ENCODE data around the gene KATNAL2.

The KATNAL2 gene, protein sequence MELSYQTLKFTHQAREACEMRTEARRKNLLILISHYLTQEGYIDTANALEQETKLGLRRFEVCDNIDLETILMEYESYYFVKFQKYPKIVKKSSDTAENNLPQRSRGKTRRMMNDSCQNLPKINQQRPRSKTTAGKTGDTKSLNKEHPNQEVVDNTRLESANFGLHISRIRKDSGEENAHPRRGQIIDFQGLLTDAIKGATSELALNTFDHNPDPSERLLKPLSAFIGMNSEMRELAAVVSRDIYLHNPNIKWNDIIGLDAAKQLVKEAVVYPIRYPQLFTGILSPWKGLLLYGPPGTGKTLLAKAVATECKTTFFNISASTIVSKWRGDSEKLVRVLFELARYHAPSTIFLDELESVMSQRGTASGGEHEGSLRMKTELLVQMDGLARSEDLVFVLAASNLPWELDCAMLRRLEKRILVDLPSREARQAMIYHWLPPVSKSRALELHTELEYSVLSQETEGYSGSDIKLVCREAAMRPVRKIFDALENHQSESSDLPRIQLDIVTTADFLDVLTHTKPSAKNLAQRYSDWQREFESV

DNA sequence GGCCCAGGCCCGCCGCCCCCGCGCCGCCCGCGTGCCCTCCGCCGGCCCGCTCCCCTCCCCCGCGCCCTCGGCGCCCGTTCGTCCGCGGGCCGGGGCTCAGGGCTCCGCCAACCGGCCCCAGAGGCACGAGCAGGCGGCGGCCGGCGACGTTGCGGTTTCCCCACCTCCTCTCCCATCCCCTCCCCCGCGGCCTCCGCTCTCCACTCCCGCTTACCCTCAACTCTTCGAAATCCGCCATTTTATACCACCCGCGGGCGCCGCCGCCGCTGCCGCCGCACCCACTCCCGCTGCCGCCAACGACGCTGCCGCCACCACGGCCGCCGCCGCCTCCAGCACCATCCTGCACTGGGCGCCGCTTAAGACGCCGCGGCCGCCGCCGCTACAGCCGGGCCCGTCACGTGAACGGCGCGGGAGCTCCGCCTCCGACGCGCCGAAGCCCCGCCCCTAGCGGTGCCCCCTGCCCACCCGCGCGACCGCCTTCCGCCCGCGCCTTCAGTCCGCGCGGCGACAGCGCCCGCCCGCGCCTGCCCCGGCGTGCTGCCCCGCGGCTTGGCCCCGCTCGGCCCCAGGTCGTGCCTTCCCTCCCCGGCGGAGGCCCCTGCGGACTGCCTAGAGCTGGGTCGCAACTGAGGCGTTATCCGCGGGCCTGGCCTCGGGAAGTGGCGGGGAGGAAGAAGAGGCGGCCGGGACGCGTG, at the start of gene KATNAL2, which contains the start of gene PIAS2:
Gene KATNAL2 (plus strand): TSS at position 495 of the 695 bp plus-strand sequence. CDS start 29,271 bp downstream, outside the sequence.
Gene PIAS2 (minus strand): TSS at position 400 of the 695 bp plus-strand sequence. CDS start 162 bp downstream, at position 238.
- peak; percentile 74 to 75 for DNase-seq

DNA sequence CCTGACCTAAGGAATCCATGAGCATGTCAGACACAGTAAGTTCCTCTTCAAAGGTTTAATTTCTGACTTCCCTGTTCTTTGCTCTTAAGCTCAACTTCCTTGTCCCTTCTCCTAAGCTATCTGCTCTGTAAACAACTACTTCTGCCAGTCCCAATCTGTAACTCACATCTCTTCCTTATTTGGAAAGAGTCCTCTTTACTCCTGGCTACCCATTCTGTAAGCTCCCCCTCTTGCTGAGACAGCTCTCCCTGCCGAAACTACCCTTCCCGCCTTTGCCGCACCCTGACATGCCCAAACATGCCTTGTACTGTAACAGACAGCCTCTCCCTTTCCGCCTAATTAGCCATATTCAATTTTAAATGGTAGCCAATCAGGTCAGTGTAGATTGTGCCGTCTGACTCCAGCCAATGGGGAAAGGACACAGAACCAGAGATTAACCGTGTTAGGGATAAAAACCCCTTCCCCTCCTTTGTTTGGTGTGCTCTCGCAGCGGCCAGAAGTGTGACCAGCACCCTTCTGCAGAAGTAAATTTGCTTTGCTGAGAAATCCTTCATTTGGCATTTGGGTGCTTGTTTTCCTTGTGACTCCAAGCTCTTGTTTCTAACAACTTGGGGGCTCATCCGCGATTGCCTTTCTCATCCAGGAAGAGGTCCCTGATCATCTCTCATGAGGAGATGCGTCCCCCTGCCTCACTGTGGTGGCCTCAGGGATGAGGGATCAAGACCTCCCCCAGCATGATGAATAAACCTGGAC, 49.1 kb upstream of the KATNAL2 start:
- DNase-seq: no peak

DNA sequence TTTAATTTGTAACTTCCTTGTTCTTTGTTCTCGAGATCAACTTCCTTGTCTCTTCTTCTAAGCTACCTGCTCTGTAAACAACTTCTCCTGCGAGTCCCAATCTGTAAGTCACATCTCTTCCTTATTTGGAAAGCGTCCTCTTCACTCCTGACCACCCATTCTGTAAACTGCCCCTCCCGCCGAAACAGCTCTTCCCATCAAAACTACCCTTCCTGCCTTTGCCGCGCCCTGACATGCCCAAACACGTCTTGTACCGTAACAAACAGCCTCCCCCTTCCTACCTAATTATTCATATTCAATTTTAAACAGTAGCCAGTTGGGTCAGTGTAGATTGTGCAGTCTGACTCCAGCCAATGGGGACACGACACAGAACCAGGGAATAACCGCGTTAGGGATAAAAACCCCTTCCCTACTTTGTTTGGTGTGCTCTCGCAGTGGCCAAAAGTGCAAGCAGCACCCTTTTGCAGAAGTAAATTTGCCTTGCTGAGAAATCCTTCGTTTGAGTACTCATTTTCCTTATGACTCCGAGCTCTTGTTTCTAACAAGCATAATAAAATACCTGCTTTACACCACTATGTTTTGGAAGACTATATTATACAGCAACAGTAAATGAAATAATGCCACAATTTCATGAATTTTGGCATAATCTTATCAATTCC, 39.9 kb upstream of the KATNAL2 start:
- no peak for DNase-seq

DNA sequence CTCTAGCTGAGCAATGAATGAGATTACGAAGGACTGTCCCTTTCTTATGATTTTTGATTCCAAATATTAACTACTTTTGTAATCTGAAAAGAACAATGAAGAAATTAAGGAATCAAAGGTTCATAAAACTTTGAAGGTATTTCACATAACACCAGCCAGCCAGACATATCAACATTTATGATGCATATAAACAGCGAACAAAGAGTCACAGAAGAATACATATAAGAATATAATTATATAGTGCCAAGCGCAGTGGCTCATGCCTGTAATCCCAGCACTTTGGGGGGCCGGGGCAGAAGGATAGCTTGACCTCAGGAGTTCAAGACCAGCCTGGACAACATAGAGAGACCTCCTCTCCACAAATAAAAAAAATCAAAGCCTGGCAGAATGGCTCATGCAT, 34.2 kb upstream of the KATNAL2 start:
- DNase-seq: no peak

DNA sequence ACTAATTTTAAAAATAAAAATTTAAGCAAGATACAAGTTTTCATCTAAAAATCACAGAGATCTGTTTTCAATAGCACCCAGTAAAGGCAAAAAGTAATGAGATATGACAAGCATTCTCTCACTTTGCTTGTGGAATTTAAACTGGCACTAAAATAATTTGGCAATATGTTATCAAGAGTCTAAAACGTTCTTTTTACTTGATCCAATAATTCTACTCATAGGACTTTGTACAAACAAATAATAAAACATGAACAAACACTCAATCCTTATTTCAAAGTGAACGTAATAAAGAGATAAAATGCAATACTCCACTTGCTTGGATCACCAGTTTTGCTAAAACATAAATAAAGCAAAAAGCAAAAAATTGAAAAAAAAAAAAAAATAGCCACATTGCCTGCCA, 30.5 kb upstream of the KATNAL2 start:
- no peak for DNase-seq

DNA sequence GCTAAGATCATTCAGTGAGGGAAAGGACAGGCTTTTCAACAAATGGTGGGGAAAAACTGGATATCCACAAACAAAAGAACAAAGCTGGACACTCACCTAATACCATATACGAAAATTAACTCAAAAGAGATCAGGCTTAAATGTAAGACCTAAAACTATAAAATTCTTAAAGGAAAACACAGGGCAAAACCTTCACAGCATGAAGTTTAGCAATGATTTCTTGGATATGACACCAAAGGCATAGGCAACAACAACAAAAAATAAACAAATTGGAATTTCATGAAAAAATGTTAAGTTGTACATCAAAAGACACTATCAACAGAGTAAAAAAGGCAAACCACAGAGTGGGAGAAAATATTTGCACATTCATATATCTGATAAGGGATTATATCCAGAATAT, 28.4 kb upstream of the KATNAL2 start:
- no peak for DNase-seq

DNA sequence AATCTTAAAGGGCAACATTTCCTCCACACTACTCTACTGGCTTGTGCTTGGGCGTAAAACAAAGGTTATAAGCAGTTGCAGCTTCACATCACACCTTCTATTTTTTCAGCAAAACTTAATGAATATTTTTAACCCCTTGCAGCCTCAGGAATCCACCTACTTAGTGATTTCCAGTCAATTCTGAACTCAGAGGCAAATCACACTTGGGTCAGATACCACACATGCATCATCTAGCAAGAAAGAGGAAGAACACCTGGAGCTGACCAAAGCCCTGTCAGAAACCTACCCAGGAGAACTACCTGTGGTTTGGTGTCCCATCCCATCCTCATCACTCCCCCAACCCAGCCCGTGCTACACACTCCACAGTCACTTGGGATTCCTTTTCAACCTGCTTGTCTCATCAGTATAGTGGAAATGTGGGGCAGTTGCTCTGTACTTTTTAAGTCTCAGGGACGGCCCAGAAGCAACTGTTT, 25.6 kb upstream of the KATNAL2 start:
- no peak for DNase-seq

DNA sequence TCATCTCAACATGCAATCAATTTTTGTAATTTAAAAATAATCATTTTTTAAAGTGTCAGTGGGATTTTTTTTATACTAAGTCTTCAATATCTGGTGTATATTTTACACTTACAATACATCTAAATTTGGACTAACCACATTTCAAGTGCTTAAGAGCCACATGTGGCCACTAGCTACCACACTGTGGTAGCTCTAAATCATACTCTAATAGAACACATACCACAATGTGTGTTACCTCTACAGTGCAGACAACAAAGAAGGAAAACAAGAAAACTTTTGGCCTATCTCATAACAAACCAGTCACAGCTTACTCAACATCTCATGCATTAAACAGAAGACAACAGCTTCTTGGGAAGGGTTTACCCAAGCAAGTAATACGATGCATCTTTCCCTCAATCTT, 24.6 kb upstream of the KATNAL2 start:
- no peak for DNase-seq

DNA sequence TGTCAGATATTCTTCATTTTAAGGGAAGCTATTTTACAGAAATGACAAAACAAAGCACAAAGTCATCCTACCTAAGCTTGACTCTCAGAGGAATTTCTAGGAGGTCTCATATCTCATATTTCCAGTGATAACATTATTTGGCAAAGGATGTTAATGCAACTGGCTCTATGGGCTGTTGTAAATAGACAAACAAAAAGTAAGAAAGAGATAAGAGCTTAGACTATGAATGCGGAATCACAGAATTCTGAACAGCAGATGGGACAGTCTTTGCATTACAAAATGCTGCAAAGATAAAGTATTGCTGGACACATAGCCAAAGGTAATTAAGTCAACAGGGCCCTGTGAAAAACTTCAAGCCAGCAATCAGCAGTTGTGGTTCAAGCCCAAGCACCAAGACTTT, 24.0 kb upstream of the KATNAL2 start:
- DNase-seq: no peak

DNA sequence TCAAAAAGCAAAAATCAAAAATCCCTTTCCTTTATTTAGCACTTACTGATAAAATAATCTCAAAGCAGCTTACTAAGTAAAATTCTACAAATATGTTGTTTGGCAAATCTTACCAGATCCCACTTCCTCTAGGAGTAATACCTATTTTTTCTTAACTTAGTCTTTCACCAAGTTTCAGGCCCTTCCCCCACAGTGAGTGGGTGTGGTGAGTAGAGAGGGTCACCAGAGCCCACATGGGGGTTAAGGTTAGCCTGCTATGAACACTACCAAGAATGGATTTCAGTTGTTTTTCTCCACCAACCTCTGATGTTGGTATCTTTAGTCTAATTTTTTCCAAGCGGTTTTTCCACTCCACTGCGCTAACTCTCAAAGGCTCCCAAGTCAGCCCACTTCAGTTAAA, 23.3 kb upstream of the KATNAL2 start:
- no peak for DNase-seq

DNA sequence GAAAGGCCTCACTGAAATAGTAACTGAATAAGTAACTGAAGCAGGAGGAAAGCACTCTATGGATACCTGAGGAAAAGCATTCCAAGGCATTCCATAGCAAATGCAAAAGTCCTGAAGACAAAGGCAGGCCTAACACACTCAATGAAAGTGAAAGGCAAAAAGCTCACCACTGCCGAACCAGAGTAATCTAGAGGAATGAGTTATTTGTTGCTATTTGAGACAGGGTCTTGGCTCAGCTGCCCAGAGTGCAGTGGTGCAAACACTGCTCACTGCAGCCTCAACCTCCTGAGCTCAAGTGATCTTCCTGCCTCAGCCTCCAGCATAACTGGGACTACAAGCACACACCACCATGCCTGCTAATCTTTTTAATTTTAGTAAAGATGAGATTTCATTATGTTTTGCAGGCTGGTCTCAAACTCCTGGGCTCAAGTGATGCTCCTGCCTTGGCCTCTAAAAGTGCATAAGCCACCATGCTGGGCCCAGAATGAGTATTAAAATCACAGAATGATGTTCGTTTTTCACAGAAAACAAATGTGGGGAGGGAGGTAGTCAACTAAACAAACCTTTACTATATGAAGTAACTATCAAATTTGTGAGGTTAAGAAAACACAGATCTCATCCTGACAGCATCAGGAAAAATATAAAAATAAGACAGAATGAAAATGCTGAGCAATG, 18.0 kb upstream of the KATNAL2 start:
- DNase-seq: no peak

DNA sequence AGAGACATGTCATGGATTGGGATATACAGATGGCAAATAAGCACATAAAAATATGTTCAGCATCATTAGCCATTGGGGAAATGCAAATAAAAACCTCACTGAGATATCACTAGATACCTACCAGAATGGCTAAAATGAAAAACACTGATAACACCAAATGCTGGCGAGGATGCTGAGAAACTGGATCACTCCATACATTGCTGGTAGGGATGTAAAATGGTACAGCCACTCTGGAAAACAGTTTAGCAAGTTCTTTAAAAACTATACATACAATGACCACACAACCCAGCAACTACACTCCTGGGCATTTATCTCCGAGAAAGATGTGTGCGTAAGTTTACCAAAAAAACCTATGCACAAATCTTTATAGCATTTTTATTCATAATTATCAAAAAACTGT, 14.0 kb upstream of the KATNAL2 start:
- no peak for DNase-seq

DNA sequence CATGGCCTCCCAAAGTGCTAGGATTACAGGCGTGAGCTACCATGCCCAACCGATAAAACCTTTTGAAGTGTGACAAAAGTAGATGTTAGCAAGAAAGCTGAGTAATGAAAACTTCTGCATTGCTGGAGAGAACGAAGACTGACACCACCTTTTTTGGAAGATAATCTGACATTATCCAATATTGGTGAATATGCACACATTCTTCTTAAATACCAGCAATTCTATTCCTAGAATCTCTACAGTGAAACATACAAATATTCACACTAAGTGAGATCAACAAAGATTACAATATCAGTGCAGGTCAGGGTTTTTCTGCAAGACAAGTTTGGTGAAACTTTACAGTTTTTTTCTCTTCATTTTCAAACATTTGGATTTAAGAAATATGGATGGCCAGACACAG, 7.9 kb upstream of the KATNAL2 start:
- no peak for DNase-seq

DNA sequence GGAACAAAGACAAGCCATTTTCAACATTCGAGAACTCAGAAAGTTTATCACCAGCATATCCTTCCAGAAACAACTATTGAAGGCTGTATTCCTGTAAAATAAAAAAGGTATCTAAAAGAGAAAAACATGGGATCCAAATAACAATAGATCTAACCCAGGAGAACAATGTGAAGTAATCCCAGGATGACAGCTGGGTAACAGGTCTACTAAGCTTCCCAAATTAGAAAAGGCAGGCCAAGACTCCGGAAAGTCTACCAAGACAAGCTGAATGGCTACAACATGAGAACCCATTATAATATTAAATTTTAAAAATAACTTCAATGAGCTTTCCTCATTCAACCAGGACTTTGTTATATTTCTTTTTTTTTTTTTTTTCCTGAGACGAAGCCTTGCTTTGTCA, 6.5 kb upstream of the KATNAL2 start:
- DNase-seq: no peak

DNA sequence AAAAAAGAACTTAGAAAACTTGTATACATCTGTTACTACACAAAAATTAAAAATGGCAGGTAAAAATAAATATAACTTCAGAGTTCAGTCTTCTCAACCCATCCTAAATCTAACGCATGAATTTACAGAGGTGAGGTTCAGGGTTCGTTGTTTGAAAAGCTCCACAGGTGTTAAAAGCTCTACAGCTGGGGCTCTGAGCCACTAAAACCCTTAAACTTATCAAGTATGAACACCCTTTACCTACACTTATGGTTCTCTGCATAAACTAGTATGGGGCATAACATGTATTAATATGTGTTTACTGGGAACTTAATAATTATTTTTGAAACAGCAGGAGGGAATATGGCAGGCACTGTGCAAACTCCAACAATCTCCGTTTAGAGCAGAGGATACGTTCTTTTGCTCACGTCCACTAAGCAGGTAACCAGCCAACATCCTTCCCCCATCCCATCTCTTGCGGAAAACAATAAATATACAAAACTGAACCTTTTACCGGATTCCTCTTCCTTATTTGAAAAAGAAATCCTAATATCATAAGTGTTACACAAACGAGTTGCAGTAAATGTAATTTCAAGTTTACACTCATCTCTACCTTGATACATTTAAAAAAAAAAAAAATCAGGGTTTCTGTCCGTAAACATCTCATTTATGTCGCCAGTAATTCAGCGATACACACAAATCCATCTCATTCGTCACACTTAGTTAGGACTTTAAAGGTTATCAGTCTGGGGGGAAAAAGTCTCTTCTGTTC, 1.4 kb upstream of the KATNAL2 start:
- no peak for DNase-seq

DNA sequence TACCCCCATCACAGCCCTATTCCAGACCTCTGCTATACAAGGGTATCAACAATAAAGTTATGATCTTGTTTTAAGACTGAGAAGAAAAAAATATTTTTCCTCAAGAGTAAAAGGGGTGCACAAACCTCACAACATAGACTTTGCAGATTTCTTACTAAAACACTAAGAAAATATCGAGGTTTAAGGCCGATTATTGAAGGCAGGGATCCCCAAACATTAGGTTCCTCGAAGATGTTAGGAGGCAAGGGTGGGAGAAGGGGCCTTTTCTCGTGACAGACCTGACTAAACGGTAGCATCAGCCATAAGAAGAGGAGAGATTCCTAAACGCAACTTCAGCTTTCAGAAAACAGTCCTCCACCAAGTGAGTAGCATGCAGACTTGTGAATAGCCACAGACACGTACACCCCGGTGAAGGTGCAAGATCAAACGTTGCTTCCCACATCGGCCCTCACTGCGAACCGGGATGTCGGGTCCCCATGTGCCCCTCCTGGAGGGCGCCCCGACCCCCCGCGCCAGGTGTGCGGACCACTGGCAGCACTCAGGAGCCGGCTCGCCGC, 773 bp upstream of the KATNAL2 start:
- DNase-seq: peak; percentile 18 to 54

DNA sequence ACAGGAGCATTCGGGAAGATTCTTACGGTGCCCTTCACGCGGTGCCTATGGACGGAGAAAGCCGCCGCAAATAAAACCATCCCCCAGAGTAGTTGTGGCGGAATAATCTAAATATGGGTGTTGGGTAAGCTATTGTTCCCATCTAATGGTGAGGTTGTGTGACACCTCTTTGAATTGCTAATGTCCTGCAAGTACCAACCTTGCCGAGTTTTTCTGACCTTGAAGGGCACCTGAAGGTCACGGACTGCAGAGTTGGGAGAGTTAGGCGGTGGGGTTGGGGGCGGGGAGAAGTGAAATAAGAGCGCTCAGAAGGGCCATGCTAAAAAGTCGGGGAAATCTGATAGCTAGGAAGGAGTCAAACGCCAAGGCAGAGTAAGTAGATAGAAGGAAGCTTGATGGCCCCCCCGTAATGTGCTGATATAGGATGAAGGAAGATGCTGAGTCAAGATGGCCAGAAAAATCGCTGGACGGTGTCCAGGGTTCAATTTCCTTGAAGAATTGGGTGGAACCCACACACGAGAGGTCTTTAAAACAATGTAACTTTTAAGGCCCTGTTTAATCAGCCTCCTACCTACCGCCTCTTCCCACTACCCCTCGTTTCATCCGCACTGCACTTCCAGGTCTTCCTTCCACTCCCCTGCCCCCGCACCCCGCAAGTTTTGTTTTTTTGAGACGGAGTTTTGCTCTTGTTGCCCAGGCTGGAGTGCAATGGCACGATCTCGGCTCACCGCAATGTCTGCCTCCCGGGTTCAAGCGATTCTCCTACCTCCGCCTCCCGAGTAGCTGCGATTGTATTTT, 600 bp downstream of the KATNAL2 start:
- peak in 1 of 2 donors; percentile 46 for DNase-seq

DNA sequence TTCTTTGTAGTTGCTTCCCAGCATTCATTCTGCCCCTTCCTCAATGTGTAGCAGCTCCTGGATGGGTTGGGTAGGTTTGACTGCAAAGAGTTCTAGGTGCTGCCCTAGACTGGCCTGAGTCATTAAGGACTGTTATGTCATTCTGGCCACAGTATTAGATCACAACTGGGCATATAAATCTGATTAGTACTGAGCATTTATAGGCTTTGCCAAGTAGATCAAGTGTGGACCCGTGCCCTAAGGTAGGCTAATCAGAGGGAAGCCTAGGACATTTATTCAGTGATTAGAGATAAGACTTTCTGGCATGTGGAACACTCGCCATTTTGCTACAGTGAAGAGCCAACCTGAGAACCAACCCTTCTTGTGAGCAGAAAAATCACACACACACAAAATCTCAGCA, 2.7 kb downstream of the KATNAL2 start:
- DNase-seq: no peak

DNA sequence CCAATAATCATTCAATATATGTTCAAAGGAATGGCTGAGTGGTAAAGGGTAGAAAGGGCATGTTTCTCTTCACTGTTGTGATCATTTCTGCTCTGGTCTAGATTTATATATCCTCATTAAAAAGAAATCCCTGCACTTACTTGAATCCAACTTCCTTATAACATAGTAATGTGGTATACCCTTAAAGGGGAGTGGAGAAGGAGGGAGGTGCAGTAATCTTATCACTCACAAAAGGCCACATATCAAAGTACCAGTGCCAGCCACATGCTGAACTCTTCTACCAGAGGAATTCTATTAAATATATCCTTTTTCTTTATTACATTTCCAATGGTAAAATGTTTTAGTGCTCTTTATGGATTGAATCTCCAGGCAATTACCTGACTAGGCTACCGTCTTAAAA, 3.3 kb downstream of the KATNAL2 start:
- no peak for DNase-seq
